DLD1 (cell line): Measurements from ENCODE around the gene RALGPS1.

Experiments used
- in situ Hi-C: cut with HindIII; loops from 2 replicates; pipeline ENCODE4 v1.10.0; 2017; ENCODE audit warnings: low sequenced_read_pairs

Gene RALGPS1

DNA sequence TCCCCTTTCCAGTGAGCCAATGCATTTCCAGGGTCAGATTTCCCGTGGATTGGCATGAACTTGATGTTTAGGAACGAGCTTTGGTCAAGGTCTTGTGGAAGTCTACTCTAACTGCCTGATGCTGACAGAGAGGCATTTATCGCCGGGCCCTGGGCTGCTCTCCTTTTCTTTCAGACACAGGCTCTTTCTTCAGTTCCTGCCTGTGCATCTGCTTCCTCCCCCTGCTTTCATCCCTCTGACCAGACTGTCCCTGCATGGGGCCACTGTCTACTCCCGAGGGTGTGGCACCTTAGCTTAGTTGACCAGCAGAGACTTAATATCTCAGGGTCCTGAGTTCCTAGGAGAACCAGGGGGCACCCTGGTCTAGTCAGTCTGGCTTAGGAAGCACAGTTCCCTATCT, 41.2 kb downstream of the RALGPS1 start:
- in situ Hi-C loops, result no loop called here

DNA sequence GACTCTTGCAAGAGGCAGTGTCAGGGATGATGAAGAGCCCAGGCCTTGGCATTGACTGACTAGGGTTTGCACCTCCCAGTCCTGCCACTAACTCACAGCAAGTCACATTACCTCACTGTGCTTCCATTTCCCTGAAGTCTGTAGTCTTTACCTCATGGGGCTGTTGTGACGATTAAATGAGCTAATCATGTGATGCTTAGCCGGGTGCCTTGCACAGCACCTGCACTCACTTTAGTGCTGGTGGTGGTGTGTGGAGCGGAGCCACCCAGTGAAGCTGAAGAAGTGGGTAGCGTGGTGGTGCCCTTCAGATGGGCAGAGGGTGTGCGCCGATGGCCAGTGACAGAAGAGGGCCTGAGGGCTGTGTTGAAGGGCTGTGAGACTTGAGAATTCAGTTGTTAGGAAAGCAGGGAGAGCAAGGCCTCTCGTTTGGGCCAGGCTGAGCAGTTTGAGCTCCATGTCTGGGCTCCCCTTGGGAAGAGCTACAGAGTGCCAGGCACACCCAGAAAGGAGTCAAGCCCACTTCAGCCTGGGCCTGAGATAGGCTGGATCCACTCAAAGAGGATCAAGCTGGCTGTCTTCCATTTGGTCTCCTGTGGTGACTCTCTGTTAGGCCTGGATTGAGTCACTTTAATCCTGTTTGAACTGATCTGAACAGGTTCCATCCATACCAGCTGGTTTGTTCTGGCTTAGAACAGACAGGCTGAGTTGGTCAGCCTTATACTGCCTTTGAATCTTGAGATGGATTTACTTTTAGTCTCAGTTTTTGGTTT, 42.5 kb downstream of the RALGPS1 start:
- in situ Hi-C loops, result no loop called here

DNA sequence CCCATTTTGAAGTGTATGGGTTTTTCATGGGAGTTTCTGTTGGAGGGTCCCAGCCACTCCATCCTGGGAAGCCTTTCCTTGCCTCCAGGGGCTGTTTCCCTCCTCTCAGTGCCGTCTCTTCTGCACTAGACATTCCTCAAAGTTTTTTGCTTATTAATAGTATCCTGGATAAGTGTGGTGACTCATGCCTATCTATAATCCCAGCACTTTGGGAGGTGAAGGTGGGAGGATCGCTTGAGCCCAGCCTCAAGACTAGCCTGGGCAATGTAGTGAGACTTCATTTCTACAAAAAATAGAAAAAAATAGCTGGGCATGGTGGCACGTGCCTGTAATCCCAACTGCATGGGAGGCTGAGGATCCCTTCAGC, 43.1 kb downstream of the RALGPS1 start:
- in situ Hi-C loops, result no loop called here

DNA sequence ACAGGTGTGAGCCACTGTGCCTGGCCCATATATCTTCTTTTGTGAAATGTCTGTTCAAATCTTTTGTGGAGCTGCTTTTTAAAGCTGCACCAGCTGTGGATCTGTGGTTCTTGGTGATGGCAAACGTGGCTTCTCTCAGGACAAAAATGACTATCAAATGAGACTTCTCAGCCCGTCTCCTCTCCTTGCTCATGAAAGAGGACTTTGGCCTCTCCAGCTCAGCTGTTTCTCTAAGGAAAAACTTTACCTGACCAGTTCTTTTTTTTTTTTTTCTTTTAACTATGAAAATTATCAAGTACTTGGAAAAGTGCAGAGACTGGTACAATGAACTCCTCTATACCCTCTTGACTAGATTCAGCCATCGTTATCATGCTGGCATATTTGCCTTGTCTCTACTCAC, 44.8 kb downstream of the RALGPS1 start:
- in situ Hi-C loops, result no loop called here

DNA sequence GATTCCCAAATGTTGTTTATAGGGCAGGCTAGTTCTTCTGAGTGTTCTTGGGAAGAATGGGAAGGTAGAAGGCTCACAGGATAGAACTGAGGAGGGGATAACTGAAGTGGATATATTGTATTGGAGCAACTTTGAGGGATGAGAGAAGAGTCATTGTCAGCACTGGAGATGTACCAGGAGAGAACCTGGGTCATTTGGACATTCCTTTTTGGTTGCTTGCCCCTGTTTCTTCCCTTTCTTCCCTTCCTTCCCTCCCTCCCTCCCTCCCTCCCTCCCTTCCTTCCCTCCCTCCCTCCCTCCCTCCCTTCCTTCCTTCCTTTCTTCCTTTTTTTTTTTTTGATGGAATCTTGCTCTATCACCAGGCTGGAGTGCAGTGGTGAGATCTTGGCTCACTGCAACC, 45.3 kb downstream of the RALGPS1 start:
- in situ Hi-C loops, result no loop called here

DNA sequence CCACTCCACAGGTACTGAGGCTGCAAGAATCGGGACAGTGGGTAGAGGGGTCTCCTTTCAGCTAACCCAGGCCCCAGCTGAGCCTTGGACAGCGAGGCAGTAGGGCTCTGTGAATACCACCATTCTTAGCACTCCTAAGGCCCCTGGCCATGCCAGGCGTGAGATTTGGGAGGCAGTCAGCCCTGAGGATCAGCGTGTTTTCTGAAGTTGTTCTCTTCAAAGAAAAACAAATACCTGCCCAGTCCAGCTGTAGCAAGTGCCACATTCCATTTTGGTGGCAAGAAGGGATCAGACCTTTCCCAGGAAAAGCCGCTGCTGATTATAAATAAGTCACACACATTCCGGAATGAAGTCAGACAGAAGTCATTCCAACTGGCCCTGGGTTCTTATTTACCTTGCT, 47.8 kb downstream of the RALGPS1 start:
- in situ Hi-C loops, result no loop called here

DNA sequence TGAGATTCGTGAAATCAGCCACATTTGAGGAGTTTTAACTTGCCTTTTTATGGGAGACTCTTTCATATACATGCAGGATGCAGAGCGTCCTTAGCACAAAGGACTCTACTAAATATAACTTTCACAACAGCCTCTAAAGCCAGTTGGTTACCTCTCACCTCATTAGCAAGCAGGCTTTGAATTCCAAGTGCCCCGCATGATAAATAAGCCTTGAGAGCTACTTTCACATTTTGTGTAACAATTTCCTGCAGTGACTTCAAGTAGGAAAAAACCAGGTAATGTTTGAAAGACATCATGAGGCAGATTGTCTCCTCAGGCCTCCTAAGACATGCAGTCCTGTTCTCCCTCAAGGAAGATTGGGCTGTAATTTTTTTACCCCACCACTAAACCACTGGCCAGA, 50.5 kb downstream of the RALGPS1 start:
- in situ Hi-C loops, result no loop called here

DNA sequence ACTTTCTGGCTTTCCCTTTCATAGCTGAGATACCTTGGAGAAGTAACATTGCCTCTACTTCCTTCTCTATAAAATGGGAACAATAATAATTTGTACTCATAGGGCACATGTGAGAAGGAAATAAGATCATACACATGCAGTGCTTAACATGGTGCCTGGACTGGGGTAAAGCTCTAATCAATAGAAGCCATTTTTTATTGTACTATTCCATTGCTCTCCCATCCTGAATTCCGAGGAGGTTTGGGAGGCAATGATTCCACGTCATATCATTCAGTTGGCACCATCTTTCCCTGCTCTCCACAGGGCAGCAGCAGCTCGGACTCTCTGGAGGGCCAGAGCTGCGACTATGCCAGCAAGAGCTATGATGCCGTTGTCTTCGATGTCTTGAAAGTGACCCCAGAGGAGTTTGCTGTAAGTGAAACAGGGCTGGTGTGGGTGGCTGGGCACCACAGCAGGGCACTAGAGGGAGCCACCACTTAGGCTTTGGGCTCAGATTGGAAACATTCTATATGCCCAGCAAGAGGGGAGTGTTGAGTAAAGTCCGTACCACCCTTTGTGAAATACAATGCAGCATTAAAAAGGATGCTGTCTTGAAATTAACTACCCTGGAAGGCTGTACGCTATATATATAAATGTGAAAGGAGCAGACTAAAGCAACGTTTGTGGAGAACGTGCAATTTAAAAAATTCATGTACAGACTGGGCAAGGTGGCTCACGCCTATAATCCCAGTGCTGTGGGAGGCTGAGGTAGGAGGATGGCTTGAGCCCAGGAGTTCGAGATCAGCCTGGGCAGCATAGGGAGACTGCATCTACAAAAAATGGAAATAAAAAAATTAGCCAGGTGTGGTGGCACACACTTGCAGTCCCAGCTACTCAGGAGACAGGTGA, 51.2 kb downstream of the RALGPS1 start:
- in situ Hi-C loops, result no loop called here

DNA sequence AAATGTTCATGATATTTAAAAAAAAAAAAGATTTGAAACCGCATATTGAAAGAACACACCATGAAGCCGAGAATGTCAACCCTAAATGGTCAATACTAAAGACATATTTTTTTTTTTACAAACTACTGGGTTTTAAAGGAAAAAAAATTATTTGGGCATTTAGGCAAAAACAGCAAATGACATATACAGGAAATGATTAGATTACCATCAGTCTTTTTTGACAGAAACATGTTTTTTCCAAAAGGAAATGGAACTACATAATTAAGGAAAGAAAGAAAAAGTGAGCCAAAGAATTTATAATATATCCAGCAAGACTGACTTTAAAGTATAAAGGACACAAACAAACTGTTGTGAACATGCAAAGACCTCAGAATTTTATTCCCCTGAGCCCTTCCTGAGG, 56.7 kb downstream of the RALGPS1 start:
- in situ Hi-C loops, result no loop called here

DNA sequence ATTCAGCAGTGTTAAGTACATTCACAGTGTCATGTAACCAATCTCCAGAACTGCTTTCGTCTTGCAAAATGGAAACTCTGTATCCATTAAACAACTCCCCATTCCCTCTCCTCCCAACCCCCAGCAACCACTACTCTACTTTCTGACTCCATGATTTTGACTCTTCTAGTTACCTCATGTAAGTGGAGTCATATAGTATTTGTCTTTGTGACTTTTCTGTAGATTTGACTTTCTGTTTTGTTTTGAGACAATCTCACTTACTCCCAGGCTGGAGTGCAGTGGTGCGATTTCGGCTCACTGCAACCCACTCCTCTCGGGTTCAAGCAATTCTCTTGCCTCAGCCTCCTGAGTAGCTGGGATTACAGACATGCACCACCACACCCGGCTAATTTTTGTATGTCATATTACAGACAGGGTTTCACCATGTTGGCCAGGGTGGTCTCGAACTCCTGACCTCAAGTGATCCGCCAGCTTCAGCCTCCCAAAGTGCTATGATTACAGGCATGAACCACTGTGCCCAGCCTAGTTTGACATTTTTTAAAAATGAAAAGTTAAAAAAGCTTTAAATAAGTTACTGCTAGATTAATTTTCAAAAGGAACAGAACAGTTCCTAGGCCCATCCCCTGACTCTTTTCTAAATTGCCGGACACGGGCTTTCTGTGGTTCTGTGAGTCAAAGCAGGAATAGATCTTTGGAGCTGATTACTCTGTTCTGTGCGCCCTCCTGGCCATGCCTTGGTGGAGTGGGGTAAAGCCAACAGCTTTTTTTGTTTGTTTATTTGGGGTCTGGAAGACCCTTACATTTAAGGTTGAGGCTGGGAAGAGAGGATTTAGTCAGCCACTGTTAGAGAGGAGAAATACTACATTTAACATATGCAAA, 59.3 kb downstream of the RALGPS1 start:
- in situ Hi-C loops, result no loop called here

DNA sequence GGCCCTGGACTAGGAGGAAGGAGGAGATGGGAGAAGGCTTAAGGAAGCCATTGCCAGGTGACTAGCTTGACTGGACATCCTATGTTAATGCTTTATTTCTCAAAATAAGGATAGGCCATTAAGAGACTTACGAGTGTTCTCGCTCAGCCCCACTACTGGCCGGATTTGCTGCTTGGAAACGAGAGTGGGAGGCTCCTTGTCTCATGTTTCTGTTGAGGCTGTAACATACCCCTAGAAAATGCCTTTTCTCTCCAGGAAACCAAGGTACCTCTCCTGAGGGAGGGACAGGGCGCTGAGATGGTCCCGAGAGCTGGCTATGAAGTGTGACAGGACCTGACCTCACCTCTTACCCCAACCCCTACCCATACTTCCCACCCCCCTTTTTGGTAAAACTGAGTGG, 60.0 kb downstream of the RALGPS1 start:
- in situ Hi-C loops, result no loop called here

DNA sequence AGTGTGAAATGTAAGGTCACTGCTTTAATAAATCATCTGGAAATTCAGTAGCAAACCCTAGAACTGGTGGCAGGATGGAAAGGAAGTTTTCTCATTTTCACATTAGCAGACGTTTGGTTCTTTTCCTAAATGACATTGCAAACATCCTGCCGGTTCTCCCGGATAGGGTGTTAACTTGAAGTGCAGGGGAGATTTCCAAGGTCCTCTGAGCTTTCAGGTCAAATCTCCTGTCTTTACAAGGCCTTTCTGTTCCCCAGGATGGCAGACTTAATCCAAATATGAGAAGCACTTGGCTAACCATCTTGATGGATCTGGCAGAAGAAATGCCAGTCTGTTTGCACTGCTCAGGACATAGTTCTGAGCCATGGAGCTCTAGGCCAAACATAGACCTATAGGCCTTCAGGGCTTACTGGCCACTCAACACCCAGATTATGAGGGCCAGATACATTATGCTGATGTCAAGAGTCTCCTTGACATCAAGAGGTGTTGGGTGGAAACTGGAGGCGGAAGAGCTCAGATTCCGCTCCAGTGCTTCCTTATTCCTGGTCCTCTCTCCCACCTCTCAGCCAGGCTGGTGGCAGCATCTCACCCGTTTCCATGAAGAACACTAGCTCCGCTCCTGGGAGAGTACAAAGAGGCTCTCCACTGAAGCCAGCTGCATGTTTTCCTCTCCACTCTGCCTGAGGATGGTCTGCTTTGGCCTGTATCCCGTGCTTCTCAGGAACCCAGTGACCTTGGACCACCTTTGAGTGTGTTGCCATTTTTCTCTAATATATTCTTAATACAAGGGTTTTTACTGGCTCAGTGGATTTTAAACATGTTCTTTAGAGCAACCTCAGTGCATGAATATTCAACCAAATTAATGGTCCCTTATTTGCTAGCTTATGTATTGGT, 61.0 kb downstream of the RALGPS1 start:
- in situ Hi-C loops, result no loop called here

DNA sequence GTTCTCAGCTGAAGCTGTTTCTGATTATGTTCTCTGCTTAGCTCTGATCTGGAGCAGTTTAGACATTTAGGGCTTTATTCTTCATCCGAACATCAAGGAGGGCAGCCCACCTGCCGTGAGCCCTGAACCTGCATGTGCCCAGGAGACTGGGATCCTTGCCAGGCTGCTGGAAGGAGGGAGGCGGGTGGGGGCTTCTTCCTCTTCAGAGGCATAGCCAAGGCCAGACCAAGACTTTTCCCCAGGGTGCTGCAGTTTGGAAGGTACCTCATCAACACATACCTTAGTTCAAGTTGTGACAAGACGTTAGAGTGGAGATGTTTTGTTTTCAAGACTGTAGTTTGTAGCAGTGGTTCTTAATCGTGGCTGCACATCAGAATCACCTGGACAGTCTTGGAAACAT, 64.9 kb downstream of the RALGPS1 start:
- in situ Hi-C loops, result no loop called here

DNA sequence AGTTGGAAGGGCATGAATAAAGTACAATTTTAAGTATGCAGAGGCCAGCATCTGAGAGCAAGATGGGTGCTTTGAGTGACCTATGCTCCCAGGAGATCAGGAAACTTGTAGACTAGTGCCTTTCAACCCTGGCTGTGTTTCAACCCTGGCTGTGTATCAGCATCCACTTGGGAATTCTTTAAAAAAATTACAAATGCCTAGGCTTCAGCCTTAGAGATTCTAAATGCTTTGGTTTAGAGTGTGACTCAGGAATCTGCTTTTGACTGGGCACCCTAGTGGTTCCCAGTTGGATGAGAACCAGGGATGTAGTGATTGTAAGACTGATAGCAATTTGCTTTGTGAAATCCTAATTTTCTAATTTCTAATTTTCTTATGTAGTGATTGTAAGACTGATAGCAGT, 65.6 kb downstream of the RALGPS1 start:
- in situ Hi-C loops, result no loop called here

DNA sequence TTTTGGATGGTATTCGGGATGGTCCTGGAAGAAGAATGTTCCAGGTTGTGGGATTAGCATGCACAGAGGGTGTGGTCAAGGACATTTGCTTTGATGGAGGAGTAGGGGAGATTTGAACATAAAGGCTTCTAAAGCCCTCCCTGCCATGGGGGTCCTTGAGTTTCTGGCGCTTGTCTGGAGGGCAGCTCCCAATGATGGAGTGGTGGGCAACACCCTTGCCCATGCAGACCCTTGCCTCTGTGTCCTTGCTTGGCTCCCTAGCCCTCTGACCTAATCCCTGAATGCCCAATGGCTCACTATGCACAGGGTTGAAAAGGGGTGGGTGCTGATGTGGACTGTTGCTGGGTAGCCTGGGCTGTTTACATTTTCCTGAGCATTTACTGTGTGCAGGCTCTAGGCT, 66.6 kb downstream of the RALGPS1 start:
- in situ Hi-C loops, result no loop called here

DNA sequence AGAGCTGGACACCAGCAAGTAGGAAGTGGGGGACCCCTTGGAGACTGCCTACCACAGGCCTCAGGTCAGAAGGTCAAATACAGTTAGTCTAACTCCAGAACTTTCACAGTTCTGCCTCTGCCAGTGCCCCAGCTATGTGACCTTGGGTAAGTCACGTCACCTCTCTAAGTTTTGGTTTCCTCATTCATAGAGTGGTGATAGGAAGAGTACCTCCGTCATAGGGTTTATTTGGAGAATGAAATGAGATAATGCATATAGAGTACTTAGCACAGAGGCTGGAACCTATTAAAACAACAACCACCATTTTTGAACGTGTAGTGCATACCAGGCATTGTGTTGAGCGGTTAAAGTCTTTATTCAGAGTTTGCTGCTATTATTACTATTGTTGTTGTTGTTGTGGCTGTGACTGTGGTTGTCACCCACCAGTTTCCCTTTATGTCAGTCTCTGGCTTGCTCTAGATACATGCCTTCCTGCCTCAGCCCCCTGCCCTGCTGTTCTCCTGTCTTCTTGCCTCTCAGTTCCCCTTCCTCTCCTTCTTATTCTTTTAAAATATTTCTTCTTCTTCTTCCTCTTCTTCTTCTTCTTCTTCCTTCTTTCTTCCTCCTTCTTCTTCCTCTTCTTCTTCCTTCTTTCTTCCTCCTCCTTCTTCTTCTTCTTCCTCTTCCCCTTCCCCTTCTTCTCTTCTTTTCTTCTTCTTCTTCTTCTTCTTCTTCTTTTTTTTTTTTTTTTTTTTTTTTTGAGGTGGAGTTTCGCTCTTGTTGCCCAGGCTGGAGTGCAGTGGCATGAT, 67.8 kb downstream of the RALGPS1 start:
- in situ Hi-C loops, result no loop called here

DNA sequence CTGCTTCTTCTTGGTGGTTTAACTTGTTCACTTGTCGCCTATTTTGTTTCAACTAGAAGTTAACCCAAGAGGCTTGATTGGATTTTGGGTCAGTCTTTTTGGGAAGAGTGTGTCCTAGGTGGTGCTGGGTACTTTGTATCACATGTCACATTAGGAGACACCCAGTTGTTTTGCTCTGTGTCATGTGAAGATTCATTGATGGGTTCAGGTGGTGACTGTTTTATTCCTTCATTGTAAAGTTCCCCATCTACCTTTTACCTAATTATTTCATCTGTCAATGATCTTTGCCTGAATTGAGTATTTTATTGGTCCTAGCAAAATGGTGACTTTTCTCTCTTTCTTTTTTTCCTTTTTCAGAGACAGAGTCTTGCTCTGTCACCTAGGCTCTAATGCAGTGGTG, 69.2 kb downstream of the RALGPS1 start:
- in situ Hi-C loops, result no loop called here

DNA sequence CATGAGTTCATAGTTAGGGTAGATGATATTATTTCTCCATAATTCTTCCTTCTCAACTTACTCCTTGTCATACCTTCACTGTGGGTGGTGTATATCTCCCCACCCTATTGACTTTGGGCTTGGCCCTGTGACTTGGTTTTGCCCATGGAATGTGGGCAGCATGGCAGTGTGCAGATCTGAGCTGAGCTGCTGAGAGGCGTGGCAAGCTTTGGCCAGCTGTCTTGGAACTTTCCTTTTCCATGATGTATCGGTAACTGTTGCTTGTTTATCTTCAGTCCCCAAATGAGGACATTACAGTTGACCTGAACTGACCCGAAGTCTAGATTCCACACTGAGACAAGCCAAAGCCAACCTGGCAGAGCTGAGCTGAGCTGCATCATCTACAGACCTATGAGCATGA, 70.4 kb downstream of the RALGPS1 start:
- in situ Hi-C loops, result no loop called here

DNA sequence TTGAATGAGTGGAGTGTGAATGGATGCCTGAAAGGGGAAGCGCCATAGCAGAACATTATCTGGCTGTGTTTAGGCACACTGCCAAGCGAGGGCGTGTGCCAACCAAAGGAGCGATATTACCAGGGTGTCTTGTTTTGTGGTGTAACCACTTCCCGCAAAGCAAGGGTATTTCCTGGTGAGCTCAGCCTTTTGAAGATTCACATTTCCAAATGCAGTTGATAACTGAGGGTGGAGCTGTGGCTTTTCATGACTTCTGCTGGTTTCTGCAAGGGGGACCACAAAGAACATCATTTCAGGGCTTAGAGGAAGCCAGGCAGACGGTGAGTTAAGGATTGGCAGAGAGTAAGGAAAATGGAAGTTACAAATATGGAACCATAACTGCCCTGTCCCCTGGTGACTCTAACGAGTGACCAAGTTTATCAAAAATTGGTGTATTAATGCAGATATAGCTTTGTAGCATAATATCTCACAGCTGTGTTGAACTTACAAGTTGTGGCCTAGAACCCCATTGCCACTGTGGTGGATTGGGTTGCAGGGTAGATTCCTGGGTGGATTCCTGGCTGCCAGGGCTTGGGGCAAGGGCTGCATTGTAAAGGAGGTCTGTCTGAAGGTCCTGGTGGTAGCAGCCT, 71.4 kb downstream of the RALGPS1 start:
- in situ Hi-C loops, result no loop called here
